ENCODE measurements around the gene GRM7. TPM values are rescaled to one million over a fixed set of nuclear protein-coding genes. Genes with fewer than 3 reads are reported as not detected.

The GRM7 gene
- total RNA-seq, 1 experiment from 2014 or later, result not detected

GRCh38 chr3:7288133-7288532 is 427.2 kb downstream of the GRM7 start:
- intact Hi-C loops (cut with micrococcal nuclease), result loop anchor here (5.0 kb wide), 2 partner anchors 819 to 949 kb away; no protein-coding TSS in a partner anchor
- Histone ChIP-seq H3K27me3 (ENCODE audit: insufficient read depth, low read length) (no peaks in the 10 kb centered on the region), H3K9me3 (ENCODE audit: control insufficient read depth in 1 of 2, insufficient read depth in 1 of 2, low read depth in 1 of 2, low read length in 2 of 2) (no peaks in the 10 kb centered on the region), H3K4me3 (replicated peaks in 1 of 2; ENCODE audit: low read depth in 1 of 2, low read length in 2 of 2) (no peak overlapping the region), H3K79me2 (ENCODE audit: insufficient read depth, low read length) (no peaks in the 10 kb centered on the region), H3K9ac (ENCODE audit: low read length) (no peak overlapping the region), H4K20me1 (ENCODE audit: insufficient read depth) (no peaks in the 10 kb centered on the region), H3K36me3 (ENCODE audit: control insufficient read depth in 1 of 2, insufficient read depth in 2 of 2, low read length in 2 of 2) (no peaks in the 10 kb centered on the region), H3K9me2 (ENCODE audit: insufficient read depth) (no peaks in the 10 kb centered on the region), H2AFZ (ENCODE audit: low read depth, low read length, poor library complexity, severe bottlenecking) (no peak overlapping the region), H3K4me1 (ENCODE audit: control insufficient read depth in 1 of 2, insufficient read depth in 2 of 2, low read length in 2 of 2) (no peaks in the 10 kb centered on the region), H3K27ac (ENCODE audit: low read depth, low read length) (no peak overlapping the region), H3K4me2 (ENCODE audit: low read length) (no peak overlapping the region)
- TF ChIP-seq JUND (IDR thresholded peaks at IDR 0.05) (no peak), EZH2phosphoT487 (IDR thresholded peaks at IDR 0.05; ENCODE audit: borderline replicate concordance) (no peak), ZBTB33 (IDR thresholded peaks at IDR 0.05; ENCODE audit: extremely low read depth, insufficient replicate concordance, low read length) (no peak), TCF7L2 (IDR thresholded peaks at IDR 0.05; ENCODE audit: borderline replicate concordance, extremely low read depth, insufficient read depth, insufficient read length) (no peak), SP1 (IDR thresholded peaks at IDR 0.05; ENCODE audit: low read depth) (no peak), CEBPB (IDR thresholded peaks at IDR 0.05; ENCODE audit: low read depth) (no peak), POLR2A (IDR thresholded peaks at IDR 0.05; ENCODE audit: borderline replicate concordance, extremely low read depth, insufficient read depth, insufficient read length) (no peak), ELF1 (IDR thresholded peaks at IDR 0.05; ENCODE audit: borderline replicate concordance, low read depth) (no peak), EGR1 (IDR thresholded peaks at IDR 0.05; ENCODE audit: low read depth) (no peak), RAD21 (IDR thresholded peaks at IDR 0.05; ENCODE audit: low read depth) (no peak)
- ATAC-seq (no peak), DNase-seq (ENCODE audit: low read depth, low spot score) (no peak)
- no TSS peak for BruUV-seq (replicated peaks)
- ChIA-PET RAD21 (ENCODE audit: low non-redundant PET in 1 of 2, low total read pairs in 2 of 2, uncharacterized antibody in 2 of 2, unreplicated experiment in 2 of 2) (no interaction called here), CTCF (no interaction called here), POLR2A (no interaction called here)
